Measurements from ENCODE around the gene RARG.

RARG gene

GRCh38 chr12:53191885-53192530 is 40.0 kb downstream of the RARG start:
- TF ChIP-seq SIN3A (IDR thresholded peaks at IDR 0.05; ENCODE audit: borderline replicate concordance, insufficient read depth, low read length) (no peak), TAF1 (IDR thresholded peaks at IDR 0.05; ENCODE audit: borderline replicate concordance, insufficient read depth, low read length) (no peak), FOXP2 (optimal IDR thresholded peaks at IDR 0.05; ENCODE audit: borderline replicate concordance, extremely low read depth, extremely low read length, insufficient read depth) (no peak), POLR2AphosphoS5 (IDR thresholded peaks at IDR 0.05; ENCODE audit: low read depth, low read length) (no peak), REST (IDR thresholded peaks at IDR 0.05; ENCODE audit: insufficient read depth in 1 of 2, low read depth in 2 of 2, low read length in 2 of 2) (no peak)

GRCh38 chr12:53191096-53191884 is 40.7 kb downstream of the RARG start:
- TF ChIP-seq SIN3A (IDR thresholded peaks at IDR 0.05; ENCODE audit: borderline replicate concordance, insufficient read depth, low read length), result no peak
- TF ChIP-seq TAF1 (IDR thresholded peaks at IDR 0.05; ENCODE audit: borderline replicate concordance, insufficient read depth, low read length), result no peak
- no peak for TF ChIP-seq REST (IDR thresholded peaks at IDR 0.05; ENCODE audit: insufficient read depth in 1 of 2, low read depth in 2 of 2, low read length in 2 of 2)
- no peak for TF ChIP-seq POLR2AphosphoS5 (IDR thresholded peaks at IDR 0.05; ENCODE audit: low read depth, low read length)
- TF ChIP-seq FOXP2 (optimal IDR thresholded peaks at IDR 0.05; ENCODE audit: borderline replicate concordance, extremely low read depth, extremely low read length, insufficient read depth), result no peak

- no peak for TF ChIP-seq REST (IDR thresholded peaks at IDR 0.05; ENCODE audit: insufficient read depth in 1 of 2, low read depth in 2 of 2, low read length in 2 of 2)
- TF ChIP-seq TAF1 (IDR thresholded peaks at IDR 0.05; ENCODE audit: borderline replicate concordance, insufficient read depth, low read length), result no peak
- TF ChIP-seq FOXP2 (optimal IDR thresholded peaks at IDR 0.05; ENCODE audit: borderline replicate concordance, extremely low read depth, extremely low read length, insufficient read depth), result no peak
- no peak for TF ChIP-seq POLR2AphosphoS5 (IDR thresholded peaks at IDR 0.05; ENCODE audit: low read depth, low read length)
- TF ChIP-seq SIN3A (IDR thresholded peaks at IDR 0.05; ENCODE audit: borderline replicate concordance, insufficient read depth, low read length), result no peak
Measured at GRCh38 chr12:53190108-53190729, 41.8 kb downstream of the RARG start.

- no peak for TF ChIP-seq POLR2AphosphoS5 (IDR thresholded peaks at IDR 0.05; ENCODE audit: low read depth, low read length)
- no peak for TF ChIP-seq SIN3A (IDR thresholded peaks at IDR 0.05; ENCODE audit: borderline replicate concordance, insufficient read depth, low read length)
- TF ChIP-seq TAF1 (IDR thresholded peaks at IDR 0.05; ENCODE audit: borderline replicate concordance, insufficient read depth, low read length), result no peak
- no peak for TF ChIP-seq FOXP2 (optimal IDR thresholded peaks at IDR 0.05; ENCODE audit: borderline replicate concordance, extremely low read depth, extremely low read length, insufficient read depth)
- TF ChIP-seq REST (IDR thresholded peaks at IDR 0.05; ENCODE audit: insufficient read depth in 1 of 2, low read depth in 2 of 2, low read length in 2 of 2), result no peak
Measured at GRCh38 chr12:53187145-53187899, 44.7 kb downstream of the RARG start.

Measured in PFSK-1 (cell line).